PFSK-1 (cell line): Measurements from ENCODE around the gene FUT1.

ENCODE experiments used
- POLR2AphosphoS5 ChIP-seq: IDR thresholded peaks from 2 replicates; pipeline ENCODE4 v1.6.1; 2012; ENCODE audit warnings: low read depth, mild to moderate bottlenecking, control low read depth, low read length, moderate library complexity
- TAF1 ChIP-seq: IDR thresholded peaks from 2 replicates; pipeline ENCODE4 v1.6.1; 2012; ENCODE audit warnings: low read length, control low read depth, borderline replicate concordance; ENCODE audit not compliant: insufficient read depth

DNA sequence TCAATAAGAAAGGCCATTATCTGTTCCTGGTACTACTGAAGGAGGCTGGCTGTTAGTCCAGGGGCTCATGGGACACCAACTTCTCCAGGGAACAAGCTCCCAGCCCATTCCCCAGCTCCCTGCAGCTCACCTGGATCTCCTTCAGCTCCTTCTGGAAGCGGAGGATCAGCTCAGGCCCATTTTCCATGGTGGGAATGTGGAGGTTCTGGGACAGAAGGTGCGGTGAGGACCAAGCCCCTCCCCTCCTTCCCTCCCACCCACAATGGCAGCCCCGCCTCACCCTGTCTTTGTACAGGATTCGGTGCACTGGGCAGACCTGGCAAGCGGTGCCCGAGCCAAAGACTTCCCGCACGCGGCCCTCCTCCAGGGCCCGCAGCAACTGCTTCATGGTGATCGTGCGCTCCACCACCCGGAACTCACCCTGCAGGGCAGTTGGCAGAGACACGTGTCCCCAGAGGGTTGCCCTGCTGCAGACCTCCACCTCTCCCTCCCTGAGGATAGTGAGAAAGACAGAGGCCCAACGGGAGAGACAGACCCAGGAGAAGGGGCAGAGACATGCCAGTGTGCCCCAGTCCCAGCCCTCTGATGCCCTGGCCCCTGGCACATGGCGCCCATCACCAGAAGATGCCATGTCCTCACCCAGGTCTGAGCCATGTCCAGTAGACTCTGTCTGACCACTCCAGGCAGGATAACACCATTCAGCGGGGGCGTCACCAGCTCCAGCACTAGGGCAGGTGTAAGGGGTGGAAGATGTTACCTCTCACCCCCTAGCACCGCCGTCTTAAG, 44.0 kb upstream of the FUT1 start:
- TF ChIP-seq POLR2AphosphoS5 (no peak), TAF1 (no peak)
